NCI-H1930 (cell line): ENCODE measurements around the gene CDC20B.
"Not testable (repeated sequence)": the region's sequence is repeated elsewhere in the genome, so short reads cannot be mapped to it uniquely, and the experiment has no call there.

Source experiments
- DNase-seq, 2 experiments: peaks; one replicate each; lab custom pipeline; 2025; lab: John Stamatoyannopoulos, UW

CDC20B gene

GRCh38 chr5:55160493-55161209 lies 12.3 kb downstream of the CDC20B start:
- no peak for DNase-seq

- no peak for DNase-seq
Measured at GRCh38 chr5:55159763-55160492, 13.0 kb downstream of the CDC20B start, which contains the start of gene GPX8. TSS of gene GPX8 (plus strand) at chr5:55160171. CDS start at chr5:55160193, 22 bp downstream.

- no peak for DNase-seq
Measured at GRCh38 chr5:55154873-55155272, 18.1 kb downstream of the CDC20B start.

GRCh38 chr5:55151923-55152842 lies 20.8 kb downstream of the CDC20B start:
- DNase-seq: no peak

GRCh38 chr5:55149308-55149795 lies 23.6 kb downstream of the CDC20B start:
- DNase-seq: no peak

GRCh38 chr5:55146543-55147151 lies 26.3 kb downstream of the CDC20B start:
- peak; percentile 47 to 66 for DNase-seq

GRCh38 chr5:55146080-55146479 lies 26.9 kb downstream of the CDC20B start:
- no peak for DNase-seq

- DNase-seq: no peak
Measured at GRCh38 chr5:55143624-55144023, 29.4 kb downstream of the CDC20B start.

GRCh38 chr5:55141945-55142690 lies 30.9 kb downstream of the CDC20B start:
- no peak for DNase-seq

- no peak for DNase-seq
Measured at GRCh38 chr5:55140908-55141665, 31.9 kb downstream of the CDC20B start.

- DNase-seq: no peak
Measured at GRCh38 chr5:55136521-55136920, 36.5 kb downstream of the CDC20B start.

GRCh38 chr5:55134053-55134722 lies 38.8 kb downstream of the CDC20B start:
- no peak for DNase-seq

GRCh38 chr5:55123365-55123764 lies 49.6 kb downstream of the CDC20B start:
- DNase-seq: no peak

GRCh38 chr5:55114061-55114460 lies 58.9 kb downstream of the CDC20B start:
- no peak for DNase-seq

- no peak for DNase-seq
Measured at GRCh38 chr5:55113327-55113726, 59.6 kb downstream of the CDC20B start.

- no peak for DNase-seq
Measured at GRCh38 chr5:55110217-55110616, 62.8 kb downstream of the CDC20B start.

- DNase-seq: no peak
Measured at GRCh38 chr5:55108661-55109060, 64.3 kb downstream of the CDC20B start.

GRCh38 chr5:55105976-55106375 lies 67.0 kb downstream of the CDC20B start:
- DNase-seq: not testable (repeated sequence)

GRCh38 chr5:55104946-55105701 lies 67.9 kb downstream of the CDC20B start:
- DNase-seq: no peak
